ENCODE data around the gene TMEM9. TPM values are rescaled to one million over a fixed set of nuclear protein-coding genes. Genes with fewer than 3 reads are reported as not detected.

TMEM9 gene
- total RNA-seq, 4 donors from 2014 or later, result 11.9 to 38.8 (median 13.0) TPM

DNA sequence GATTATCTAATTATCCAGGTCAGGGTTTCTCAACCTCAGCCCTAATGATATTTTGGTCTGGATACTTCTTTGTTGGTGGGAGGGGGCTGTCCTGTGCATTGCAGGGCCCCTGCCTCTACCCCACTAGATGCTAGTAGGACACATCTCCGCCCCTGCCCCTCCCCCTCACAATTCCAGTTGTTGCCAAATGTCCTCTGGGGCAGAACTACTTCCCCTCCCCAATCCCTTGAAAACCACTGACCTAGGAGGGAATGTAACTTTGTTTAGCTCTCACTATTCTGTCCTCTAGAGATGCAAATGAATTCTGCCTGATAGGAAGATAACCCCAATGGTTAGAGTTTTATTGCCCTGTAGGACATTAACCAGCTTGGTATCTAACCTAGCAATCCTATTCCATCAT lies 50.1 kb downstream of the TMEM9 start:
- Histone ChIP-seq H3K36me3 (no peaks in the 10 kb centered on the region), H3K4me1 (peaks cover 85 to 87% of the 10 kb centered on the region in 2 donors), H3K27me3 (no peaks in the 10 kb centered on the region), H3K9me3 (no peaks in the 10 kb centered on the region), H3K27ac (peak overlapping the region; percentile 89 to 98 (median 96)), H3K4me3 (no peak overlapping the region)
- in situ Hi-C loops (cut with MboI; ENCODE audit: low sequenced_read_pairs in 4 of 4), result no loop called here
- DNase-seq, result peak in 1 of 2 donors; percentile 34
- ATAC-seq, result no peak
- no peak for TF ChIP-seq POLR2A (IDR thresholded peaks at IDR 0.05)
- TF ChIP-seq, protein P1, sequence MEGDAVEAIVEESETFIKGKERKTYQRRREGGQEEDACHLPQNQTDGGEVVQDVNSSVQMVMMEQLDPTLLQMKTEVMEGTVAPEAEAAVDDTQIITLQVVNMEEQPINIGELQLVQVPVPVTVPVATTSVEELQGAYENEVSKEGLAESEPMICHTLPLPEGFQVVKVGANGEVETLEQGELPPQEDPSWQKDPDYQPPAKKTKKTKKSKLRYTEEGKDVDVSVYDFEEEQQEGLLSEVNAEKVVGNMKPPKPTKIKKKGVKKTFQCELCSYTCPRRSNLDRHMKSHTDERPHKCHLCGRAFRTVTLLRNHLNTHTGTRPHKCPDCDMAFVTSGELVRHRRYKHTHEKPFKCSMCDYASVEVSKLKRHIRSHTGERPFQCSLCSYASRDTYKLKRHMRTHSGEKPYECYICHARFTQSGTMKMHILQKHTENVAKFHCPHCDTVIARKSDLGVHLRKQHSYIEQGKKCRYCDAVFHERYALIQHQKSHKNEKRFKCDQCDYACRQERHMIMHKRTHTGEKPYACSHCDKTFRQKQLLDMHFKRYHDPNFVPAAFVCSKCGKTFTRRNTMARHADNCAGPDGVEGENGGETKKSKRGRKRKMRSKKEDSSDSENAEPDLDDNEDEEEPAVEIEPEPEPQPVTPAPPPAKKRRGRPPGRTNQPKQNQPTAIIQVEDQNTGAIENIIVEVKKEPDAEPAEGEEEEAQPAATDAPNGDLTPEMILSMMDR (IDR thresholded peaks at IDR 0.05 in 4 of 5, conservative IDR thresholded peaks at IDR 0.05 in 1 of 5), result no peak
- intact Hi-C loops (cut with DNase I; ENCODE audit: low total_unique reads), result no loop called here

DNA sequence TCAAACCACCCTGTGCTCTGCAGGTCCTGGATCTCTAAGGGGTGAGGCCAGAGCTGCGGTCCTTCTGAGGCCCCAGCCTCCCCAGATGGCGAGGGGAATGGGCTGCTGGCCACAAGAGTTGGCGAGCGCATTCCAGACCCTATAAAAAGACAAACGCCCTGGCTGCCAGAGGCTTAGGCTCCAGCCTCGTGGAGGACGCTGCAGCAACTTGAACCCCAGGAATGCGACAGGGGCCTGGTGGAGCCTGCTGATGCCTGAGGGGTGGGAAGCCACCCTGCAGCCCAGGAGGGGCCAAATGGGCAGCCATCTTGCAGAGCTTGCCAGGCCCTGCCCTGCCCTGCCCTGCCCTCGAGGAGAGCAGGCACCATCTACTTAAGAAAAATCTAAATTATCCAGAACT lies 50.6 kb downstream of the TMEM9 start:
- ATAC-seq, result peak in 1 of 2 donors; percentile 30
- in situ Hi-C loops (cut with MboI; ENCODE audit: low sequenced_read_pairs in 4 of 4), result no loop called here

DNA sequence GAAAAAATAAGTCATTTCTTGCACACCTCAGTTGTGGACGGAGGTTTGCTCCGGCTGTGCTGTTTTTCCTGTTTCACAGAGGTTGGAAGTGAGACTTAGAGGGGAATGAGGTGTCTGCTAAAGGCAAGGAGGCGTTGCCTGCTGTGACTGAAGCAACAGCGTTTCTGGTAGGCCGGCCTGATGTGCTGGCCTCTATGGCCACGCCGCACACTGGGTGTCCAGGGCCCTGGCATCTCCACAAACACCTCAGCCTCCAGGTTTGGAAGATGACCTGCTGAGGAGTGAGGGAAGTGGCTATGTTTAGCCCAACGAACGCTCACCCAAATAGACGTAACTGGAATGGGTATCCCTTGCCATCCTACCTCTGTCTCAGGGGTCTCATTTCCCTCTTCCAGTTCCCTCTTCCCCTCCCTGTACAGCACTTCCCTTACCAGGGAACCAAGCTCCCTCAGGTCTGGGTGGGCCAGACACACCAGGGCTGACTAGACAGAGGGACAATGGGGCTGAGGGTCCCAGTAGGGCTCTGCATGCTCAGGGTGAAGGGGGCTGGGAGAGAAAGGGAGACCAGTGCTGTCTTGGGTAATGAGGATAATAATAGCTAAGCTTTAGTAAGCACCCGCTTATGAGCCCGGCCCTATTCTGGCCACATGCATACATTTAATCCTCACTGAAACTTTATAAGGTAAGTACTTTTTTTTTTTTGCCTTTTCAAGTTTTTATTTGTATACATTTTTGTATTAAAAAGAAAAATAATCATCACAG lies 53.9 kb downstream of the TMEM9 start:
- peak; percentile 58 to 60 for ATAC-seq
- DNase-seq, result peak; percentile 73 to 94
- intact Hi-C loops (cut with DNase I; ENCODE audit: low total_unique reads) (no loop called here), in situ Hi-C loops (cut with MboI; ENCODE audit: low sequenced_read_pairs in 4 of 4) (no loop called here)
- no peaks in the 10 kb centered on the region for H3K36me3 ChIP-seq
- peak overlapping the region; percentile 89 to 98 (median 96) for H3K27ac ChIP-seq
- peaks cover 87 to 96% of the 10 kb centered on the region in 2 donors for H3K4me1 ChIP-seq
- H3K4me3 ChIP-seq, result peak overlapping the region in 2 of 4 donors; percentile 12 to 13
- TF ChIP-seq, protein P1 (IDR thresholded peaks at IDR 0.05 in 4 of 5, conservative IDR thresholded peaks at IDR 0.05 in 1 of 5), result no peak
- peak; percentile 51 to 75 for TF ChIP-seq POLR2A (IDR thresholded peaks at IDR 0.05)
- no peaks in the 10 kb centered on the region for H3K27me3 ChIP-seq
- no peaks in the 10 kb centered on the region for H3K9me3 ChIP-seq

More for the DNA sequence above, 50.6 kb downstream of the TMEM9 start:
- Histone ChIP-seq H3K36me3 (no peaks in the 10 kb centered on the region), H3K4me3 (no peak overlapping the region), H3K9me3 (no peaks in the 10 kb centered on the region), H3K27ac (peak overlapping the region; percentile 89 to 98 (median 96)), H3K4me1 (peaks cover 85 to 87% of the 10 kb centered on the region in 2 donors), H3K27me3 (no peaks in the 10 kb centered on the region)
- TF ChIP-seq, protein P1 (IDR thresholded peaks at IDR 0.05 in 4 of 5, conservative IDR thresholded peaks at IDR 0.05 in 1 of 5), result no peak
- TF ChIP-seq POLR2A (IDR thresholded peaks at IDR 0.05), result no peak
- DNase-seq, result peak in 1 of 2 donors; percentile 86
- intact Hi-C loops (cut with DNase I; ENCODE audit: low total_unique reads), result no loop called here

DNA sequence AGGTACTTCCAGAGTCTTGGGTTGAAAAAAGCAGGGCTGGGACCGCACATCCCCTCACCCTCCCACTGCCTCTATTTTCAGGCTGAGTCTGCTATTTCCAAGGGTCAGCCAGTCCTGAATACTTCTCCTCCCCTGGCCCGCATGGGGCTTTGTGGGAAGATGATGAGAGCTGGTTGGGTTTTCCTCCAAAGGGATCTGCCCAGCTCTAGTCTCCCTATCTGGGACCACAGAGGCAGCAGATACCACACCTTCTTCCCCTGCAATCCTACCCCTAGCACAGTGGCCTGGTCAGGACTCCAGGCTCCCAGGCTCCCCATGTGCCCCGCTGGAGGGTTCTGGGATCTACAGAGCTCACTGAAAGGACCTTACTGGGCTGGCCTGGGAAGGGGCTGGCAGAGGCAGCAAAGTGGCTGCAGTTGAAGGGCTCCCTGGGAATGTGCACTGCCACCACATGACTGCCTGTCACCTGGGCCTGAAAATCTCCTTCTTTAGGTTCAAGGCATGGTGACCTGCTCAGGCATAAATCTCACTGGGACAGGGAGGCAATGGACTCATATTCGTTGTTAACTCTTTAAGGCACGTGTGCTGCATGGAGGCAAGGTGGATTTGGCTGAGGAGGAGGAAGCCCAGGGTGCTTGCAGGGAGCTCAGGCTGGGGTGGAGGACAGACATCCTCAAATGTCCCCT lies 55.1 kb downstream of the TMEM9 start:
- intact Hi-C loops (cut with DNase I; ENCODE audit: low total_unique reads) (no loop called here), in situ Hi-C loops (cut with MboI; ENCODE audit: low sequenced_read_pairs in 4 of 4) (no loop called here)
- Histone ChIP-seq H3K27me3 (no peaks in the 10 kb centered on the region), H3K9me3 (no peaks in the 10 kb centered on the region), H3K27ac (peak overlapping the region; percentile 89 to 98 (median 96)), H3K4me3 (no peak overlapping the region), H3K36me3 (no peaks in the 10 kb centered on the region), H3K4me1 (peaks cover 87 to 95% of the 10 kb centered on the region in 2 donors)
- TF ChIP-seq, protein P1 (IDR thresholded peaks at IDR 0.05 in 4 of 5, conservative IDR thresholded peaks at IDR 0.05 in 1 of 5), result no peak
- TF ChIP-seq POLR2A (IDR thresholded peaks at IDR 0.05), result no peak
- no peak for ATAC-seq
- DNase-seq, result no peak
